ENCODE data around the gene NF1.

Gene NF1

GRCh38 chr17:31211352-31212012, 116.7 kb downstream of the NF1 start:
- H3K79me2 ChIP-seq (ENCODE audit: insufficient read depth, low read depth), result no peaks in the 10 kb centered on the region
- H2AFZ ChIP-seq (ENCODE audit: low read depth), result no peak overlapping the region
- H3K4me2 ChIP-seq, result no peak overlapping the region
- no peak overlapping the region for H3K27ac ChIP-seq
- no peaks in the 10 kb centered on the region for H3K36me3 ChIP-seq (ENCODE audit: insufficient read depth)
- H4K20me1 ChIP-seq (ENCODE audit: insufficient read depth), result no peaks in the 10 kb centered on the region
- H3K4me1 ChIP-seq (ENCODE audit: low read depth, poor library complexity, severe bottlenecking), result no peaks in the 10 kb centered on the region
- no peak for TF ChIP-seq CTCF (conservative IDR thresholded peaks at IDR 0.05; ENCODE audit: low read depth, low read length)
- no peaks in the 10 kb centered on the region for H3K27me3 ChIP-seq (ENCODE audit: insufficient read depth, low read depth)
- no peak overlapping the region for H3K9ac ChIP-seq
- H3K4me3 ChIP-seq (IDR thresholded peaks at IDR 0.05; ENCODE audit: insufficient read depth, low read depth, low read length), result no peak overlapping the region

DNA sequence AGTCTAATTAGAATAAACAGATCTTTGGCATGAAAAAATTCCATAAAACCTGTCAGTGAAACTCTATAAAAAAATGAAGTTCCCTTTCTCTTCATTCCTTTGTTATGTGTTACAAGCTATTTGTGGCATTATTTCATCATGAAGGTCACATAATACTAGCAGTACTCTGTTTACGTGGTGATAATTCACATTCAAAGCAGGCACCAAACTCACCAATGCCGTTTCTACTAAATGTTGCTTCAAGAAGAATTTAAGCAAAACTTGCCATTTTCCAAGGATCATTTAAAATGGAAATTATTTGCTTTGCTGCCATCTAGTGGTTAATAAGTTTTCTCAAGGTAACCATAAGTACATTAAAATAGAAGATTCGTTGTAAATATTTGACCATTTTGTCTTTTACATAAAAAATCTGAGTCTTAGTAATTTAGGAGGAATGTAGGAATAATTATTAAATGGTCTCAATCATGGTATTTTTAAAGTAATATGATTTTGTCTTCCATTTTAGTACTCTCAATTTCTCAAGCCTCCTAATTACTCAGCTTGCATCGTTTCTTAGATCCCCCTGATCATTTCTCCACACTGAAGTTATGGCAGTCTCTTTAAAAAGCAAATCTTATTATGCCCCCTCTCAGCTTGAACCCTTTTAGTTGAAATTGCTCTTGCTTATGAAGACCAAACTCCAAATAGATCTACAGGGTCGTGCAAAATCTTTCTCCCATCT, 121.4 kb downstream of the NF1 start:
- Histone ChIP-seq H3K4me1 (ENCODE audit: low read depth, poor library complexity, severe bottlenecking) (no peaks in the 10 kb centered on the region), H3K4me2 (no peak overlapping the region), H2AFZ (ENCODE audit: low read depth) (no peak overlapping the region), H3K27me3 (ENCODE audit: insufficient read depth, low read depth) (no peaks in the 10 kb centered on the region), H3K27ac (no peak overlapping the region), H3K4me3 (IDR thresholded peaks at IDR 0.05; ENCODE audit: insufficient read depth, low read depth, low read length) (no peak overlapping the region), H3K9ac (no peak overlapping the region), H4K20me1 (ENCODE audit: insufficient read depth) (no peaks in the 10 kb centered on the region), H3K79me2 (ENCODE audit: insufficient read depth, low read depth) (no peaks in the 10 kb centered on the region), H3K36me3 (ENCODE audit: insufficient read depth) (no peaks in the 10 kb centered on the region)
- peak; percentile 93 for TF ChIP-seq CTCF (conservative IDR thresholded peaks at IDR 0.05; ENCODE audit: low read depth, low read length)

DNA sequence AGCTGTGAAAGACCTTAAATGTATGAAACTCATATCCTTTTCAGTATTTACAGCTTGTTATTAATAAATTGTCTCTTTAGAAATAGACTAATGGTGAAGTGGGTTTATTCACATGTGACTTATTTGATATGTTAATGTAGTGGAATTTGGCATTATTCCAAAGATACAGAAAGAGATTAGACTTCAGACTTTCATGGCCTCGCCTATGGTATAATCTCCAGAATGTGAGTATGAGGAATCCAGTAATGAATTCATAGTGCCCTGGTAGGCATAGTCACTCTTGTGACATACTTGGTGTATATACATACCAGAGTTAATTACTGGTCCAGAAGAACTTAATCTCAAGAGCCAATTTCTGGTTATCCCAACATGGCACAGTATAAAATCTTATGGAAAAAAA, 129.6 kb downstream of the NF1 start:
- no peak for TF ChIP-seq CTCF (conservative IDR thresholded peaks at IDR 0.05; ENCODE audit: low read depth, low read length)
- H3K4me2 ChIP-seq, result no peak overlapping the region
- no peak overlapping the region for H3K27ac ChIP-seq
- no peak overlapping the region for H2AFZ ChIP-seq (ENCODE audit: low read depth)
- no peak overlapping the region for H3K9ac ChIP-seq
- no peaks in the 10 kb centered on the region for H3K79me2 ChIP-seq (ENCODE audit: insufficient read depth, low read depth)
- H3K36me3 ChIP-seq (ENCODE audit: insufficient read depth), result no peaks in the 10 kb centered on the region
- no peaks in the 10 kb centered on the region for H3K27me3 ChIP-seq (ENCODE audit: insufficient read depth, low read depth)
- H4K20me1 ChIP-seq (ENCODE audit: insufficient read depth), result no peaks in the 10 kb centered on the region
- no peaks in the 10 kb centered on the region for H3K4me1 ChIP-seq (ENCODE audit: low read depth, poor library complexity, severe bottlenecking)
- no peak overlapping the region for H3K4me3 ChIP-seq (IDR thresholded peaks at IDR 0.05; ENCODE audit: insufficient read depth, low read depth, low read length)

GRCh38 chr17:31225831-31226230, 131.1 kb downstream of the NF1 start:
- no peaks in the 10 kb centered on the region for H3K36me3 ChIP-seq (ENCODE audit: insufficient read depth)
- no peak overlapping the region for H3K4me3 ChIP-seq (IDR thresholded peaks at IDR 0.05; ENCODE audit: insufficient read depth, low read depth, low read length)
- H3K27ac ChIP-seq, result no peak overlapping the region
- H2AFZ ChIP-seq (ENCODE audit: low read depth), result no peak overlapping the region
- no peaks in the 10 kb centered on the region for H3K4me1 ChIP-seq (ENCODE audit: low read depth, poor library complexity, severe bottlenecking)
- H3K79me2 ChIP-seq (ENCODE audit: insufficient read depth, low read depth), result no peaks in the 10 kb centered on the region
- TF ChIP-seq CTCF (conservative IDR thresholded peaks at IDR 0.05; ENCODE audit: low read depth, low read length), result no peak
- H3K9ac ChIP-seq, result no peak overlapping the region
- no peaks in the 10 kb centered on the region for H3K27me3 ChIP-seq (ENCODE audit: insufficient read depth, low read depth)
- no peak overlapping the region for H3K4me2 ChIP-seq
- no peaks in the 10 kb centered on the region for H4K20me1 ChIP-seq (ENCODE audit: insufficient read depth)
